GM12878 (cell line): ENCODE results near the gene SH2B2. TPM values are rescaled to one million over a fixed set of nuclear protein-coding genes. Genes with fewer than 3 reads are reported as not detected.

Experiments used
- ATAC-seq: fragments of 200-7000 bp; cut with Tn5 transposase; 3 replicates; pipeline ENCODE4 v1.9.1; 2020; ENCODE audit warnings: mild to moderate bottlenecking, moderate library complexity
- BruUV-seq: library from RNA; stranded (reverse); fragments of 400-500 nt; replicated peaks from 2 replicates; lab custom pipeline; 2021; lab: Mats Ljungman, UMichigan
- CTCF ChIA-PET: fragments of 300-600 bp; sonication (Branson Sonifier 250); formaldehyde crosslinking; extraction: SDS; loops from one replicate; lab custom pipeline; 2021; ENCODE audit warnings: inconsistent platforms; lab: Yijun Ruan, JAX
- POLR2A ChIA-PET: fragments of 350-600 bp; formaldehyde crosslinking; extraction: SDS; loops from one replicate; lab custom pipeline; 2021; ENCODE audit warnings: inconsistent platforms; lab: Charles Lee
- RAD21 ChIA-PET: fragments of 300-600 bp; sonication (Branson Sonifier 250); formaldehyde crosslinking; loops from one replicate; lab custom pipeline; 2023; ENCODE audit warnings: antibody characterized with exemption; ENCODE audit not compliant: unreplicated experiment; lab: Charles Lee
- SMC1A ChIA-PET: fragments of 300-600 bp; sonication (Branson Sonifier 250); formaldehyde crosslinking; loops from one replicate; lab custom pipeline; 2023; ENCODE audit not compliant: unreplicated experiment, uncharacterized antibody; lab: Charles Lee
- DNase-seq: peaks from one replicate; pipeline ENCODE4 v3.0.0-alpha.2; 2011; ENCODE audit warnings: low read depth, low spot score
- FAIRE-seq: peaks from 3 replicates; lab custom pipeline; 2011; peaks lifted over from hg19 to GRCh38; lab: Jason Lieb, UNC
- H2AFZ ChIP-seq: 2 replicates; pipeline ENCODE4 v1.6.0; 2011; ENCODE audit warnings: low read depth, low read length, control low read depth; ENCODE audit not compliant: control insufficient read depth
- H3K27ac ChIP-seq: 2 replicates; pipeline ENCODE4 v1.5.1; 2011; ENCODE audit warnings: control low read depth; ENCODE audit not compliant: control insufficient read depth, insufficient read depth
- H3K27me3 ChIP-seq, 2 experiments: replicated peaks in 1 of 2; 2 replicates each; pipeline versions ENCODE4 v1.6.0 to v1.6.1; 2011; ENCODE audit warnings: low read length in 1 of 2; ENCODE audit not compliant: control insufficient read depth in 2 of 2, insufficient read depth in 2 of 2
- H3K36me3 ChIP-seq, 2 experiments: 2 replicates each; pipeline ENCODE4 v1.5.1; 2011; ENCODE audit warnings: low read length in 1 of 2; ENCODE audit not compliant: control insufficient read depth in 2 of 2, insufficient read depth in 2 of 2
- H3K4me1 ChIP-seq: 2 replicates; pipeline ENCODE4 v1.6.1; 2011; ENCODE audit warnings: mild to moderate bottlenecking, low read length, moderate library complexity, mixed read lengths; ENCODE audit not compliant: control insufficient read depth, insufficient read depth
- H3K4me2 ChIP-seq: 2 replicates; pipeline ENCODE4 v1.6.0; 2011; ENCODE audit warnings: control low read depth; ENCODE audit not compliant: control insufficient read depth, insufficient read depth
- H3K4me3 ChIP-seq: fragments of 200-600 bp; sonication (generic); 2 replicates; pipeline ENCODE4 v1.5.1; 2016
- H3K79me2 ChIP-seq: 2 replicates; pipeline ENCODE4 v1.6.0; 2011; ENCODE audit warnings: low read length; ENCODE audit not compliant: control insufficient read depth, insufficient read depth
- H3K9ac ChIP-seq: 2 replicates; pipeline ENCODE4 v1.8.0; 2011; ENCODE audit warnings: low read length, control low read depth, mixed read lengths; ENCODE audit not compliant: control insufficient read depth, insufficient read depth
- H3K9me3 ChIP-seq: replicated peaks from 3 replicates; pipeline ENCODE4 v1.5.1; 2011; ENCODE audit warnings: mild to moderate bottlenecking, low read length; ENCODE audit not compliant: control insufficient read depth, insufficient read depth
- H4K20me1 ChIP-seq: 2 replicates; pipeline ENCODE4 v1.6.0; 2011; ENCODE audit not compliant: control insufficient read depth, insufficient read depth
- ASH2L ChIP-seq: fragments of 300-600, 200-600 bp; sonication (generic); IDR thresholded peaks from 2 replicates; pipeline ENCODE4 v1.6.1; 2017; ENCODE audit warnings: low read depth, mild to moderate bottlenecking, borderline replicate concordance
- CHD4 ChIP-seq: fragments of 200-600 bp; sonication (generic); IDR thresholded peaks from 2 replicates; pipeline ENCODE4 v1.6.1; 2016; ENCODE audit warnings: mild to moderate bottlenecking
- IRF4 ChIP-seq: IDR thresholded peaks from 2 replicates; pipeline ENCODE4 v1.6.1; 2011; ENCODE audit warnings: low read depth, low read length
- MXI1 ChIP-seq: fragments of 150-350 bp; IDR thresholded peaks from 2 replicates; pipeline ENCODE4 v1.6.1; 2011; ENCODE audit warnings: low read depth, mild to moderate bottlenecking, inconsistent platforms, low read length, improper control_type of control experiment
- POLR2AphosphoS2 ChIP-seq: IDR thresholded peaks from 2 replicates; pipeline ENCODE4 v1.6.1; 2011; ENCODE audit warnings: low read depth, mild to moderate bottlenecking, low read length, improper control_type of control experiment, moderate library complexity
- POLR2AphosphoS5 ChIP-seq: IDR thresholded peaks from 2 replicates; pipeline ENCODE4 v1.6.1; 2011; ENCODE audit warnings: mild to moderate bottlenecking, low read length, inconsistent platforms
- POU2F2 ChIP-seq: IDR thresholded peaks from 3 replicates; pipeline ENCODE4 v1.6.1; 2011; ENCODE audit warnings: low read depth, mild to moderate bottlenecking, low read length, borderline replicate concordance
- SMARCA5 ChIP-seq: fragments of 450-650 bp; IDR thresholded peaks from 2 replicates; pipeline ENCODE4 v1.6.1; 2017; ENCODE audit warnings: mild to moderate bottlenecking
- SREBF2 ChIP-seq: IDR thresholded peaks from 2 replicates; pipeline ENCODE4 v1.6.1; 2012; ENCODE audit warnings: mild to moderate bottlenecking, low read length
- YY1 ChIP-seq: IDR thresholded peaks from 2 replicates; pipeline ENCODE4 v1.6.1; 2011; ENCODE audit warnings: low read depth, mild to moderate bottlenecking, low read length
- WGBS: methylation state at CpG from one replicate; pipeline ENCODE4 v1.1.6; 2016; ENCODE audit warnings: low lambda C conversion rate; ENCODE audit not compliant: insufficient replicate concordance, insufficient coverage; ENCODE audit errors: missing lambda C conversion rate; 5-methylcytosine and 5-hydroxymethylcytosine counted together
- in situ Hi-C: fragments of 300-500 bp; cut with MboI; formaldehyde crosslinking; loops from 9 replicates; pipeline ENCODE4 v1.14.3; 2018; ENCODE audit warnings: mixed read lengths
- intact Hi-C: fragments of 100-400 bp; cut with micrococcal nuclease; formaldehyde crosslinking; loops from one replicate; pipeline ENCODE4 v1.14.2; 2022; ENCODE audit not compliant: unreplicated experiment
- polyA plus RNA-seq, 11 experiments: library from polyadenylated mRNA; depleted of rRNA in 4 of 11; unstranded in 6 of 11; stranded (reverse) in 5 of 11; fragments of >200 nt; fragmentation: Nextera tagmentation in 4 of 11; fragmentation: Illumina TruSeq in 1 of 11; extraction: Ambion mirVana in 4 of 11; extraction: Trizol in 1 of 11; gene quantifications; 1 replicate in 1 of 11; 2 replicates in 10 of 11; pipeline versions ENCODE4 v1.2.1 to v1.2.3, GENCODE V29; 2011 to 2016; ENCODE audit warnings: inconsistent platforms in 2 of 11, missing spikeins in 2 of 11, low read depth in 1 of 11
- total RNA-seq, 4 experiments: library from RNA; depleted of rRNA in 3 of 4; stranded (reverse); fragments of >200 nt in 3 of 4; fragmentation: Illumina TruSeq in 1 of 4; extraction: Trizol in 1 of 4; gene quantifications; 2 replicates each; pipeline versions ENCODE4 v1.2.1 to v1.2.3, GENCODE V29; 2013 to 2021
- TF ChIP-seq, protein P1 (sequence below): IDR thresholded peaks from 2 replicates; pipeline ENCODE4 v1.6.1; 2011; ENCODE audit warnings: borderline replicate concordance, low read depth, mild to moderate bottlenecking, moderate library complexity, low read length; ENCODE audit not compliant: insufficient read depth, poor library complexity, severe bottlenecking
- TF ChIP-seq, protein P2 (sequence below): fragments of 150-350 bp; IDR thresholded peaks from 2 replicates; pipeline ENCODE4 v1.6.1; 2016; ENCODE audit warnings: low read depth, low read length

The SH2B2 gene
- total and polyA plus RNA-seq, 10 of the 15 experiments (the other 5 are each of a cell fraction or from before 2014, with no cell fraction given), result 0.13 to 55.1 (median 7.4) TPM; not detected in 1

DNA sequence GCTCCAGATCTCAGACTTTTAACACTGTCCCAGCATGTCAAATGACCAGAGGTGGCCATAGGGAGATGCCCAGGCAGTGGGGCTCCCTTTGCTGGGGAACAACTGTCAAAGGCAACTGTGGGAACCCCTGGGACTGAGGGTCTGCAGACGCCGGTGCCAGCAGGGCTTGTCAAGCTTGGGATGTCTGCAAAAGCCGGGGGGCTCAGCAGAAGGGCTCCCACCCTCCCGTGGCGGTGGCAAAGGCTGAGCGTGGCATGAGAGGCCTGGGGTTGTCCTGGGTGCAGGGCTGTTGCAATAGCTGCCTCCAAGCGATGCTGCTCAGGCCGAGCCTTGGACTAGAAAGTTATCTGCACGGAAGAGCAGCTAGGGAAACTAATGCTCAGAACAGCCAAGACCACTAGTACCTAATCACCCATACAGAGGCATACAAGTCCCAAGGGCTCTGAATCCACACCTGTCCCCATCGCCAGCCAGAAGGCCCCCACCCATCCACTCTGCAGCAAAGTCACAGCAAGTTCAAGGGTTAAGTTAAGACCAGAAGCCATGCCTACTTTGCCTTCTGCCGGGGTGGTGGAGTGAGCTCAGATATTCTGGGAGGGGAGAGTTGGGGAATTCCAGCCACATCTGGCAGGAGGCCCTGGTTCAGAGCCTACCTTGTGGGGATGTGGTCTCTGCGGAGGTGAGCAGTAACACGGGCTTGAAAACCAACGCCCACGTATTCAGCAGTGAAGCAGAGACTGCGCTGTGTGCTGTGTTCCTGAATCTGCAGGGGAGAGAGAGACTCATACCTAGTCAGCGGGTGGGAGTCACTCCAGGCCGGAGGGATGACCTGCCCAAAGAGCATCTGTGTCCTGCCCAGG, 4.6 kb downstream of the SH2B2 start (continued):
- TF ChIP-seq, protein P1, sequence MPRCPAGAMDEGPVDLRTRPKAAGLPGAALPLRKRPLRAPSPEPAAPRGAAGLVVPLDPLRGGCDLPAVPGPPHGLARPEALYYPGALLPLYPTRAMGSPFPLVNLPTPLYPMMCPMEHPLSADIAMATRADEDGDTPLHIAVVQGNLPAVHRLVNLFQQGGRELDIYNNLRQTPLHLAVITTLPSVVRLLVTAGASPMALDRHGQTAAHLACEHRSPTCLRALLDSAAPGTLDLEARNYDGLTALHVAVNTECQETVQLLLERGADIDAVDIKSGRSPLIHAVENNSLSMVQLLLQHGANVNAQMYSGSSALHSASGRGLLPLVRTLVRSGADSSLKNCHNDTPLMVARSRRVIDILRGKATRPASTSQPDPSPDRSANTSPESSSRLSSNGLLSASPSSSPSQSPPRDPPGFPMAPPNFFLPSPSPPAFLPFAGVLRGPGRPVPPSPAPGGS, result peak; percentile 52
- no peak for TF ChIP-seq SREBF2
- TF ChIP-seq MXI1, result 0 out of 2 replicates have a peak, but pooled peaks have one; percentile 30
- TF ChIP-seq POU2F2, result 0 out of 3 replicates have a peak, but pooled peaks have one; percentile 34
- no peak for TF ChIP-seq YY1
- no peak for TF ChIP-seq ASH2L

- H3K4me3 ChIP-seq, result peak overlapping the region; percentile 57
- WGBS, result 0% methylated on average over 2 of the region's 2 CpGs
- DNase-seq, result no peak
- POLR2A ChIA-PET, result interaction anchor here (0.6 to 1.3 kb wide), 4 partner anchors 10 to 45 kb away, joined by 3 to 6 read pairs (median 4); no protein-coding TSS in a partner anchor
- H3K4me2 ChIP-seq, result peak overlapping the region; percentile 94
- RAD21 ChIA-PET, result interaction anchor here (1.1 to 6.0 kb wide), 4 partner anchors 9 to 71 kb away, joined by 4 to 121 read pairs (median 7); no protein-coding TSS in a partner anchor
- peaks cover 67% of the 10 kb centered on the region for H3K4me1 ChIP-seq
- H2AFZ ChIP-seq, result no peak overlapping the region
- H3K36me3 ChIP-seq, result peaks cover 0 to 3% of the 10 kb centered on the region in 2 experiments; a peak in 3 of 4 replicates
- CTCF ChIA-PET, result interaction anchor here (0.6 to 5.7 kb wide), 5 partner anchors 14 to 124 kb away, joined by 3 to 62 read pairs (median 6); partner anchors contain the start of gene PRKRIP1
- no peaks in the 10 kb centered on the region; the same call in 1 of the 2 replicates for H4K20me1 ChIP-seq
- 0 out of 2 replicates have a peak, but pooled peaks have one; percentile 22 for TF ChIP-seq POLR2AphosphoS5
- 0 out of 2 replicates have a peak, but pooled peaks have one; percentile 18 for TF ChIP-seq SMARCA5
- TF ChIP-seq, protein P2, sequence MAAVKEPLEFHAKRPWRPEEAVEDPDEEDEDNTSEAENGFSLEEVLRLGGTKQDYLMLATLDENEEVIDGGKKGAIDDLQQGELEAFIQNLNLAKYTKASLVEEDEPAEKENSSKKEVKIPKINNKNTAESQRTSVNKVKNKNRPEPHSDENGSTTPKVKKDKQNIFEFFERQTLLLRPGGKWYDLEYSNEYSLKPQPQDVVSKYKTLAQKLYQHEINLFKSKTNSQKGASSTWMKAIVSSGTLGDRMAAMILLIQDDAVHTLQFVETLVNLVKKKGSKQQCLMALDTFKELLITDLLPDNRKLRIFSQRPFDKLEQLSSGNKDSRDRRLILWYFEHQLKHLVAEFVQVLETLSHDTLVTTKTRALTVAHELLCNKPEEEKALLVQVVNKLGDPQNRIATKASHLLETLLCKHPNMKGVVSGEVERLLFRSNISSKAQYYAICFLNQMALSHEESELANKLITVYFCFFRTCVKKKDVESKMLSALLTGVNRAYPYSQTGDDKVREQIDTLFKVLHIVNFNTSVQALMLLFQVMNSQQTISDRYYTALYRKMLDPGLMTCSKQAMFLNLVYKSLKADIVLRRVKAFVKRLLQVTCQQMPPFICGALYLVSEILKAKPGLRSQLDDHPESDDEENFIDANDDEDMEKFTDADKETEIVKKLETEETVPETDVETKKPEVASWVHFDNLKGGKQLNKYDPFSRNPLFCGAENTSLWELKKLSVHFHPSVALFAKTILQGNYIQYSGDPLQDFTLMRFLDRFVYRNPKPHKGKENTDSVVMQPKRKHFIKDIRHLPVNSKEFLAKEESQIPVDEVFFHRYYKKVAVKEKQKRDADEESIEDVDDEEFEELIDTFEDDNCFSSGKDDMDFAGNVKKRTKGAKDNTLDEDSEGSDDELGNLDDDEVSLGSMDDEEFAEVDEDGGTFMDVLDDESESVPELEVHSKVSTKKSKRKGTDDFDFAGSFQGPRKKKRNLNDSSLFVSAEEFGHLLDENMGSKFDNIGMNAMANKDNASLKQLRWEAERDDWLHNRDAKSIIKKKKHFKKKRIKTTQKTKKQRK, result no peak
- TF ChIP-seq CHD4, result no peak
- TF ChIP-seq POLR2AphosphoS2, result 0 out of 2 replicates have a peak, but pooled peaks have one; percentile 5
- no peak for TF ChIP-seq IRF4
- TF ChIP-seq, all 136 proteins: peak for 3
- no peaks in the 10 kb centered on the region for H3K27me3 ChIP-seq
- no TSS peak for BruUV-seq
- FAIRE-seq (no peak), ATAC-seq (no peak)
- intact Hi-C loops (loop anchor here (1.0 kb wide), 1 partner anchor 15 kb away; no protein-coding TSS in a partner anchor), in situ Hi-C loops (no loop called here)
- peak overlapping the region; percentile 35; the same call in 1 of the 2 replicates for H3K9ac ChIP-seq
- no peaks in the 10 kb centered on the region for H3K9me3 ChIP-seq
- SMC1A ChIA-PET, result interaction anchor here (1.8 to 6.8 kb wide), 4 partner anchors 13 to 103 kb away, joined by 4 to 91 read pairs (median 6); no protein-coding TSS in a partner anchor
- H3K79me2 ChIP-seq, result peaks cover 87% of the 10 kb centered on the region
- H3K27ac ChIP-seq, result peak overlapping the region; percentile 75
These were observed 5.2 kb downstream of the SH2B2 start for GRCh38 chr7:102291916-102292267.
